ENCODE measurements around the gene AUNIP. TPM values are rescaled to one million over a fixed set of nuclear protein-coding genes. Genes with fewer than 3 reads are reported as not detected.

The AUNIP gene
- total and polyA plus RNA-seq, 9 donors = 0.23 to 0.75 (median 0.44) TPM; not detected in 1

- DNase-seq = no peak
- intact Hi-C loops (cut with DNase I) = loop anchor here in 2 of 4 donors (5.0 to 10.0 kb wide), 3 partner anchors 54 to 184 kb away; partner anchors contain the start of genes PAQR7 (in 2 of the 2) and PAFAH2 (in 1 of the 2)
- no peaks in the 10 kb centered on the region for H3K9me3 ChIP-seq
- WGBS, 3 donors = 14 to 28% (median 19%) methylated on average over 10 of the region's 10 CpGs
- H3K27ac ChIP-seq = peak overlapping the region in 1 of 2 donors; percentile 86
- peaks cover 14% of the 10 kb centered on the region for H3K4me1 ChIP-seq (ENCODE audit: insufficient read depth)
- TF ChIP-seq EP300 (IDR thresholded peaks at IDR 0.05) = no peak
- H3K4me3 ChIP-seq = peak overlapping the region; percentile 99
- H3K36me3 ChIP-seq = no peaks in the 10 kb centered on the region
- H3K27me3 ChIP-seq = no peaks in the 10 kb centered on the region
Measured at GRCh38 chr1:25821112-25821476, 38.2 kb downstream of the AUNIP start.

GRCh38 chr1:25820247-25821111 is 38.8 kb downstream of the AUNIP start:
- TF ChIP-seq CTCF (IDR thresholded peaks at IDR 0.05) = no peak
- TF ChIP-seq POLR2A (IDR thresholded peaks at IDR 0.05) = no peak
- no peak for TF ChIP-seq EP300 (IDR thresholded peaks at IDR 0.05)
- 1 to 2% (median 1%) methylated on average over 49 to 67 of the region's 67 CpGs for WGBS, 3 donors
- peaks cover 14% of the 10 kb centered on the region for H3K4me1 ChIP-seq (ENCODE audit: insufficient read depth)
- H3K27ac ChIP-seq = peak overlapping the region; percentile 74 to 86
- H3K4me3 ChIP-seq = peak overlapping the region; percentile 99
- H3K36me3 ChIP-seq = no peaks in the 10 kb centered on the region
- no peaks in the 10 kb centered on the region for H3K27me3 ChIP-seq
- peak in 4 of 5 donors; percentile 35 to 60 (median 39) for DNase-seq
- H3K9me3 ChIP-seq = no peaks in the 10 kb centered on the region
- intact Hi-C loops (cut with DNase I) = loop anchor here in 2 of 4 donors (5.0 to 10.0 kb wide), 3 partner anchors 54 to 184 kb away; partner anchors contain the start of genes PAQR7 (in 2 of the 2) and PAFAH2 (in 1 of the 2)

- Histone ChIP-seq H3K9me3 (no peaks in the 10 kb centered on the region), H3K4me3 (peak within 1 kb of the TSS; percentile 99), H3K27me3 (no peaks in the 10 kb centered on the region), H3K4me1 (ENCODE audit: insufficient read depth) (peaks cover 14% of the 10 kb centered on the region), H3K27ac (peak within 1 kb of the TSS; percentile 74 to 86), H3K36me3 (no peaks in the 10 kb centered on the region)
- intact Hi-C loops (cut with DNase I) = loop anchor here in 2 of 4 donors (5.0 to 10.0 kb wide), 3 partner anchors 55 to 185 kb away; partner anchors contain the start of genes PAQR7 (in 2 of the 2) and PAFAH2 (in 1 of the 2)
- peak; percentile 90 for TF ChIP-seq POLR2A (IDR thresholded peaks at IDR 0.05)
- no peak for TF ChIP-seq CTCF (IDR thresholded peaks at IDR 0.05)
- WGBS, 3 donors = 0 to 2% (median 1%) methylated on average over 55 to 64 of the region's 64 CpGs
- DNase-seq = peak; percentile 86 to 91 (median 88)
Measured at GRCh38 chr1:25819491-25820246, 39.6 kb downstream of the AUNIP start, which contains the start of gene MTFR1L. MTFR1L (plus strand) TSS chr1:25819954; CDS start chr1:25823105, 3,151 bp downstream.

- Histone ChIP-seq H3K36me3 (no peaks in the 10 kb centered on the region), H3K27ac (no peak overlapping the region), H3K27me3 (no peaks in the 10 kb centered on the region), H3K9me3 (no peaks in the 10 kb centered on the region), H3K4me1 (ENCODE audit: insufficient read depth) (peaks cover 14% of the 10 kb centered on the region), H3K4me3 (peak overlapping the region; percentile 99)
- intact Hi-C loops (cut with DNase I) = no loop called here
- TF ChIP-seq EP300 (IDR thresholded peaks at IDR 0.05) (no peak), POLR2A (IDR thresholded peaks at IDR 0.05) (no peak), CTCF (IDR thresholded peaks at IDR 0.05) (no peak)
- DNase-seq = peak in 1 of 5 donors; percentile 25
- WGBS, 3 donors = 51 to 57% (median 53%) methylated on average over 6 of the region's 6 CpGs
Measured at GRCh38 chr1:25818569-25818968, 40.7 kb downstream of the AUNIP start.

Measured in ovary (tissue), 9 donors.